Tibial nerve (tissue), 4 donors: ENCODE results near the gene FER. TPM values are rescaled to one million over a fixed set of nuclear protein-coding genes. Genes with fewer than 3 reads are reported as not detected.

ENCODE experiments used
- DNase-seq, 2 donors: peaks; one replicate each; pipeline ENCODE4 v3.0.0-alpha.2; 2019; ENCODE audit warnings: low spot score in 2 of 2
- H3K27ac ChIP-seq, 4 donors: fragments of 200-600 bp; sonication (generic) in 3 of 4; one replicate each; pipeline ENCODE4 v1.5.1; 2017 to 2019; ENCODE audit warnings: mild to moderate bottlenecking in 1 of 4
- H3K27me3 ChIP-seq, 2 donors: fragments of 200-600 bp; sonication (generic) in 1 of 2; one replicate each; pipeline versions ENCODE4 v1.5.1 to v1.6.0; 2017 to 2019
- H3K36me3 ChIP-seq, 3 donors: fragments of 200-600 bp; sonication (generic); one replicate each; pipeline ENCODE4 v1.5.1; 2018 to 2019
- H3K4me1 ChIP-seq, 4 donors: fragments of 200-600 bp; sonication (generic) in 3 of 4; one replicate each; pipeline ENCODE4 v1.5.1; 2017 to 2019
- H3K4me3 ChIP-seq, 4 donors: fragments of 200-600 bp; sonication (generic) in 3 of 4; one replicate each; pipeline ENCODE4 v1.5.1; 2017 to 2019; ENCODE audit warnings: mild to moderate bottlenecking in 1 of 4, moderate library complexity in 1 of 4
- H3K9me3 ChIP-seq, 4 donors: fragments of 200-600 bp; sonication (generic) in 3 of 4; one replicate each; pipeline ENCODE4 v1.5.1; 2017 to 2019
- CTCF ChIP-seq, 5 experiments: fragments of 200-600 bp in 3 of 5; fragments of 450-650 bp in 2 of 5; sonication (generic) in 3 of 5; IDR thresholded peaks; one replicate each; pipeline ENCODE4 v1.5.1; 2016 to 2019; ENCODE audit warnings: antibody characterized with exemption in 5 of 5, mild to moderate bottlenecking in 3 of 5, moderate library complexity in 2 of 5
- EP300 ChIP-seq, 2 donors: sonication (generic); formaldehyde crosslinking; IDR thresholded peaks; one replicate each; pipeline ENCODE4 v1.6.1; 2017; ENCODE audit warnings: antibody characterized with exemption in 2 of 2, mild to moderate bottlenecking in 1 of 2
- POLR2A ChIP-seq, 2 donors: fragments of 450-650 bp; IDR thresholded peaks; one replicate each; pipeline ENCODE4 v1.6.1; 2017; ENCODE audit warnings: antibody characterized with exemption in 2 of 2, mild to moderate bottlenecking in 2 of 2, moderate library complexity in 2 of 2
- WGBS, 2 donors: methylation state at CpG; one replicate each; pipeline ENCODE4 v1.1.5; 2018; 5-methylcytosine and 5-hydroxymethylcytosine counted together
- total RNA-seq, 4 donors: library from RNA; depleted of rRNA; stranded (reverse); fragments of >200 nt; gene quantifications; one replicate each; pipeline ENCODE4 v1.1.0, GENCODE V29; 2016

Gene FER
- total RNA-seq, 4 donors from 2014 or later, result 28.5 to 50.9 (median 39.6) TPM

- Histone ChIP-seq H3K4me3 (no peak overlapping the region), H3K27ac (no peak overlapping the region), H3K36me3 (no peaks in the 10 kb centered on the region), H3K27me3 (no peaks in the 10 kb centered on the region), H3K9me3 (no peaks in the 10 kb centered on the region), H3K4me1 (no peaks in the 10 kb centered on the region)
- WGBS, 2 donors, result 56 to 67% methylated on average over 9 of the region's 9 CpGs
- TF ChIP-seq CTCF (IDR thresholded peaks at IDR 0.05), result no peak
- TF ChIP-seq POLR2A (IDR thresholded peaks at IDR 0.05), result no peak
- no peak for TF ChIP-seq EP300 (IDR thresholded peaks at IDR 0.05)
- no peak for DNase-seq
These were observed 475.8 kb downstream of the FER start for GRCh38 chr5:109223531-109223930.

GRCh38 chr5:109224276-109224882 lies 476.7 kb downstream of the FER start:
- 85 to 89% methylated on average over 4 of the region's 4 CpGs for WGBS, 2 donors
- no peaks in the 10 kb centered on the region for H3K36me3 ChIP-seq
- no peaks in the 10 kb centered on the region for H3K4me1 ChIP-seq
- H3K27ac ChIP-seq, result no peak overlapping the region
- no peak for DNase-seq
- no peak overlapping the region for H3K4me3 ChIP-seq
- TF ChIP-seq CTCF (IDR thresholded peaks at IDR 0.05), result no peak
- TF ChIP-seq EP300 (IDR thresholded peaks at IDR 0.05), result no peak
- TF ChIP-seq POLR2A (IDR thresholded peaks at IDR 0.05), result no peak
- H3K9me3 ChIP-seq, result no peaks in the 10 kb centered on the region
- H3K27me3 ChIP-seq, result no peaks in the 10 kb centered on the region

GRCh38 chr5:109225716-109226625 lies 478.3 kb downstream of the FER start:
- Histone ChIP-seq H3K27me3 (no peaks in the 10 kb centered on the region), H3K9me3 (no peaks in the 10 kb centered on the region), H3K36me3 (no peaks in the 10 kb centered on the region), H3K27ac (no peak overlapping the region), H3K4me1 (no peaks in the 10 kb centered on the region), H3K4me3 (no peak overlapping the region)
- TF ChIP-seq EP300 (IDR thresholded peaks at IDR 0.05) (peak in 1 of 2 donors; percentile 9), POLR2A (IDR thresholded peaks at IDR 0.05) (no peak)
- 45 to 63% methylated on average over 11 of the region's 11 CpGs for WGBS, 2 donors
- peak; percentile 21 to 35 for DNase-seq

GRCh38 chr5:109230369-109230768 lies 482.7 kb downstream of the FER start:
- H3K27ac ChIP-seq, result no peak overlapping the region
- H3K9me3 ChIP-seq, result peaks cover 0 to 7% (median 0%) of the 10 kb centered on the region in 4 donors
- no peak for DNase-seq
- WGBS, 2 donors, result 98% methylated on average over 2 of the region's 2 CpGs
- TF ChIP-seq EP300 (IDR thresholded peaks at IDR 0.05), result no peak
- no peak for TF ChIP-seq POLR2A (IDR thresholded peaks at IDR 0.05)
- TF ChIP-seq CTCF (IDR thresholded peaks at IDR 0.05), result no peak
- H3K4me1 ChIP-seq, result no peaks in the 10 kb centered on the region
- no peaks in the 10 kb centered on the region for H3K36me3 ChIP-seq
- H3K4me3 ChIP-seq, result no peak overlapping the region
- H3K27me3 ChIP-seq, result no peaks in the 10 kb centered on the region

GRCh38 chr5:109231331-109231730 lies 483.6 kb downstream of the FER start:
- TF ChIP-seq CTCF (IDR thresholded peaks at IDR 0.05) (no peak), EP300 (IDR thresholded peaks at IDR 0.05) (no peak), POLR2A (IDR thresholded peaks at IDR 0.05) (no peak)
- no peaks in the 10 kb centered on the region for H3K36me3 ChIP-seq
- 83 to 100% methylated on average over 2 of the region's 2 CpGs for WGBS, 2 donors
- H3K4me1 ChIP-seq, result no peaks in the 10 kb centered on the region
- no peak overlapping the region for H3K27ac ChIP-seq
- H3K4me3 ChIP-seq, result no peak overlapping the region
- no peaks in the 10 kb centered on the region for H3K27me3 ChIP-seq
- H3K9me3 ChIP-seq, result peaks cover 0 to 17% (median 0%) of the 10 kb centered on the region in 4 donors
- no peak for DNase-seq
